ENCODE data around the gene EXOC4.
"Not testable (repeated sequence)": the region's sequence is repeated elsewhere in the genome, so short reads cannot be mapped to it uniquely, and the experiment has no call there.

EXOC4 gene

DNA sequence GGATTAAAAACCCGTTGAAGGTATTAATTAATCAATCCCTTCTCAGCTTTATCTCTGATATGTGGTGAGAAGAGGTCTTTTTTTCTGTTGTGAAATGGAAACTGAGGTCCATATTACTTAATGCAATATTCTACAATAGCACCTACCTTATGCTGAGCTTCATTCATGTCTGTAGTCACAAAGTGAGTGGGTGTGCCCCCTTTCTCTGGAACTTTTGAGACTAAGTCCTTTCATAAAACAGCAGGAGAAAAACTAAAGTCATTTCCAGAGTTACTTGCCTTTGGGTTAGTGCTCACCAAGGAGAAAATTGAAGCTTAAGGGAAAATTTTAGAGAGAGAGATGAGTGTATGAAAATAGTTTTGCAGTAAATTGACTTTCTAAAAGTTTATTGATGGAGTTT, 61.2 kb downstream of the EXOC4 start:
- H3K4me1 Mint-ChIP-seq (ENCODE audit: low read depth), result peaks cover 19% of the 10 kb centered on the region
- H3K27ac Mint-ChIP-seq, result peak overlapping the region; percentile 14
- DNase-seq, result no peak
- H3K36me3 Mint-ChIP-seq (ENCODE audit: low read depth), result peaks cover 49% of the 10 kb centered on the region
- no peak overlapping the region for H3K4me3 Mint-ChIP-seq
- H3K27me3 Mint-ChIP-seq, result no peaks in the 10 kb centered on the region
- H3K9me3 Mint-ChIP-seq, result no peaks in the 10 kb centered on the region

DNA sequence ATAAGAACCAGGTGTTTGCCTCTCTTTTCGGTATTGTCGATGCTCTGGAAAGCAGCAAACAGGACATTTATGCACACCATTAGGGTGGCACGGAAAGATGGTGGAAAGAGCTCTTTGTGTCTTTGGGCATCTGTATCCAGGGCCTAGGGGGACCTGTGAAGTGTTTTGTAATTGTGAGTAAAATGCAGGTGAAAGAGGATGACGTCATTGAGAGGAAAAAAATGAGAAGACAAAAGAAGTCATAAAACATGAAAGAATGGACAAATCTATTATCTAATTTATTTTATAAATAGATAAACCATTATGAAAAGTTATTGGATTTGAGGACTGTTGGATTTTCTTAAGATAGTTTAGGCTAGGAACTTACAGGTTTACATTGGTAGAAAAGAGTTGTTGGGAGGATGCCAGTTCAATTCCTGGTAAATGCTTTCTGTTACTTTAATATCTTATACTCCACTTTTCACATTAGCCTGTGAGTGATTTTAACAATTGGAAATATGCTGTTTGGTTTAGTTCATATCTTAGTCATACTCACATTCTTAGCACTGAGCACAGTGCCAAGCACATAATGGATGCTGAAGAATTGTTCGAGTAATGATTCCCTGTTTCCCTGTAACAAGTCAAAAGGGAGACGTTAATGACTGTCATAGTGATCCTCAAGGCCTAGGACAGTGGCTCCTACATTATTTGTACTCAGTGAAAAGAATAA, 62.6 kb downstream of the EXOC4 start:
- Mint-ChIP-seq H3K9me3 (peaks cover 3% of the 10 kb centered on the region), H3K36me3 (ENCODE audit: low read depth) (peaks cover 54% of the 10 kb centered on the region), H3K27me3 (no peaks in the 10 kb centered on the region), H3K4me3 (no peak overlapping the region), H3K27ac (no peak overlapping the region), H3K4me1 (ENCODE audit: low read depth) (peaks cover 19% of the 10 kb centered on the region)
- no peak for DNase-seq

DNA sequence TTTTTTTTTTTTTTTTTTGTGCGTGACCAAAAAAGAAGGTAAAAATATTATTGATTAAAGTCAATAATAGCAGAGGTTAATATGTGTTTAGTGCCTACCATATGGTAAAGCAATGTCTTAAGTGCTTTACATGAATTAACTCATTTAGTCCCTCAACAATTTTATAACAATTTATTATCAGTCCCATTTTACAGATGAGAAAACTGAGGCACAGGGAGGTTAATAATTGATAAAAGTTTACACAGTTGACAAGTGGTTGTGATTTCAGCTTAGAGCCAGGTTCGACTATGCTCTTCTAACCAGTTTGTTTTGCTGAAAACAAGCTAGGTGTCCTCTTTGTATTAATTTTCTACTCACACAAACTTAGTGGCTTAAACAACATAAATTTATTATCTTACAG, 67.0 kb downstream of the EXOC4 start:
- Mint-ChIP-seq H3K4me3 (no peak overlapping the region), H3K27me3 (no peaks in the 10 kb centered on the region), H3K27ac (no peak overlapping the region), H3K36me3 (ENCODE audit: low read depth) (peaks cover 81% of the 10 kb centered on the region), H3K9me3 (peaks cover 21% of the 10 kb centered on the region), H3K4me1 (ENCODE audit: low read depth) (peaks cover 5% of the 10 kb centered on the region)
- no peak for DNase-seq

DNA sequence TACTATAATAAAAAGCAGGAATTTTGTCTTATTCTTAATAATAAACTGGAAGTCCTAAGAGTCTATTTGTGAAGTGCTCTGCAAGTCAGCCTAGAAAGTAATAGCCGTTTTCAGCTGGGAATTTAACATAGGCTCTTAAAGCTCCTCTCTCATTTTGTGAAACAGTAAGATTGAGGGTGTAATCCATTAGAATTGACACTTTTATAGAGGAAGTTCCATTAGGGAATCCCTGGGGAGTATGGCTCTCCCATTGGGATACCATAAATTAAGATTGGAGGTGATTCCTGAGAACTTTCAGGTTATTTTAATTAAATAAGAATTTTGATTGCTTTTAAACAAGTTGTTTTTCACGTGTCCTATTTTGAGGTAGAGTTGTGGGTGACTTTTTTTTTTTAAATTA, 68.0 kb downstream of the EXOC4 start:
- no peak for DNase-seq
- Mint-ChIP-seq H3K4me3 (no peak overlapping the region), H3K27me3 (no peaks in the 10 kb centered on the region), H3K4me1 (ENCODE audit: low read depth) (peaks cover 1% of the 10 kb centered on the region), H3K9me3 (peaks cover 29% of the 10 kb centered on the region), H3K27ac (no peak overlapping the region), H3K36me3 (ENCODE audit: low read depth) (peaks cover 86% of the 10 kb centered on the region)

DNA sequence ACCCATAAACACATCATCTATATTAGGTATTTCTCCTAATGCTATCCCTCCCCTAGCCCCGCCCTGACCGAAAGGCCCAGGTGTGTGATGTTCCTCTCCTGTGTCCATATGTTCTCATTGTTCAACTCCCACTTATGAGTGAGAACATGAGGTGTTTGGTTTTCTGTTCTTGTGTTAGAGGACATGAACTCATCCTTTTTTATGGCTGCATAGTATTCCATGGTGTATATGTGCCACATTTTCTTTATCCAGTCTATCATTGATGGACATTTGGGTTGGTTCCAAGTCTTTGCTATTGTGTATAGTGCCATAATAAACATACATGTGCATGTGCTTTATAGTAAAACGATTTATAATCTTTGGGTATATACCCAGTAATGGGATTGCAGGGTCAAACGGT, 68.5 kb downstream of the EXOC4 start:
- peaks cover 89% of the 10 kb centered on the region for H3K36me3 Mint-ChIP-seq (ENCODE audit: low read depth)
- peaks cover 29% of the 10 kb centered on the region for H3K9me3 Mint-ChIP-seq
- not testable (repeated sequence) for H3K27ac Mint-ChIP-seq; DNase-seq; H3K27me3 Mint-ChIP-seq; H3K4me3 Mint-ChIP-seq; H3K4me1 Mint-ChIP-seq (ENCODE audit: low read depth)

DNA sequence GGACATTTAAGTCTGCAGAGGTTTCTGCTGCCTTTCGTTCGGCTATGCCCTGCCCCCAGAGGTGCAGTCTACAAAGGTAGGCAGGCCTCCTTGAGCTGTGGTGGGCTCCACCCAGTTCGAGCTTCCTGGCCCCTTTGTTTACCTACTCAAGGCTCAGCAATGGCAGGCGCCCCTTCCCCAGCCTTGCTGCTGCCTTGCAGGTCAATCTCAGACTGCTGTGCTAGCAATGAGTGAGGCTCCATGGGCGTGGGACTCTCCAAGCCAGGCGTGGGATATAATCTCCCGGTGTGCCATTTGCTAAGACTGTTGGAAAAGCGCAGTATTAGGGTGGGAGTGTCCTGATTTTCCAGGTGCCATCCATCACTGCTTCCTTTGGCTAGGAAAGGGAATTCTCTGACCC, 73.9 kb downstream of the EXOC4 start:
- H3K27me3 Mint-ChIP-seq; H3K4me3 Mint-ChIP-seq; H3K27ac Mint-ChIP-seq; DNase-seq; H3K4me1 Mint-ChIP-seq (ENCODE audit: low read depth): not testable (repeated sequence)
- peaks cover 23% of the 10 kb centered on the region for H3K9me3 Mint-ChIP-seq
- peaks cover 96% of the 10 kb centered on the region for H3K36me3 Mint-ChIP-seq (ENCODE audit: low read depth)

DNA sequence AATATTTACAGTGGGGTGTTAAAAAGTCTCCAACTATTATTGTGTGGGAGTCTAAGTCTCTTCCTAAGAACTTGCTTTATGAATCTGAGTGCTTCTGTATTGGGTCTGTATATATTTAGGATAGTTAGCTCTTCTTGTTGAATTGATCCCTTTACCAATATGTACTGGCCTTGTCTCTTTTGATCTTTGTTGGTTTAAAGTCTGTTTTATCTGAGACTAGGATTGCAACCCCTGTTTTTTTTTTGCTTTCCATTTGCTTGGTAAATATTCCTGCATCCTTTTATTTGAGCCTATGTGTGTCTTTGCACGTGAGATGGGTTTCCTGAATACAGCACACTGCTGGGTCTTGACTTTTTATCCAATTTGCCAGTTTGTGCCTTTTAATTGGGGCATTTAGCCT, 75.1 kb downstream of the EXOC4 start:
- H3K27ac Mint-ChIP-seq; H3K4me1 Mint-ChIP-seq (ENCODE audit: low read depth); H3K27me3 Mint-ChIP-seq; DNase-seq; H3K4me3 Mint-ChIP-seq: not testable (repeated sequence)
- Mint-ChIP-seq H3K9me3 (peaks cover 20% of the 10 kb centered on the region), H3K36me3 (ENCODE audit: low read depth) (peaks cover 94% of the 10 kb centered on the region)

DNA sequence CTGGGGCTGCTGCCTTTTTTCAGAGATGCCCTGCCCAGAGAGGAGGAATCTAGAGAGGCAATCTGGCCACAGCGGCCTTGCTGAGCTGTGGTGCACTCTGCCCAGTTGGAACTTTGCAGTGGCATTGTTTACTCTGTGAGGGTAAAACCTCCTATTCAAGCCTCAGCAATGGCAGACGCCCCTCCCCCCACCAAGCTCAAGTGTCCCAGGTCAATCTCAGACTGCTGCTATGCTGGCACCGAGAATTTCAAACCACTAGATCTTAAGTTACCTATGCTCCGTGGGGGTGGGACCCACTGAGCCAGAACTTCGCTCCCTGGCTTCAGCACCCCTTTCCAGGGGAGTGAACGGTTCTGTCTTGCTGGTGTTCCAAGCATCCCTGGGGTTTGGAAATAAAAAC, 77.2 kb downstream of the EXOC4 start:
- Mint-ChIP-seq H3K4me1 (ENCODE audit: low read depth) (peaks cover 5% of the 10 kb centered on the region), H3K27ac (no peak overlapping the region), H3K9me3 (peaks cover 12% of the 10 kb centered on the region), H3K4me3 (no peak overlapping the region), H3K36me3 (ENCODE audit: low read depth) (peaks cover 90% of the 10 kb centered on the region), H3K27me3 (no peaks in the 10 kb centered on the region)
- no peak for DNase-seq

DNA sequence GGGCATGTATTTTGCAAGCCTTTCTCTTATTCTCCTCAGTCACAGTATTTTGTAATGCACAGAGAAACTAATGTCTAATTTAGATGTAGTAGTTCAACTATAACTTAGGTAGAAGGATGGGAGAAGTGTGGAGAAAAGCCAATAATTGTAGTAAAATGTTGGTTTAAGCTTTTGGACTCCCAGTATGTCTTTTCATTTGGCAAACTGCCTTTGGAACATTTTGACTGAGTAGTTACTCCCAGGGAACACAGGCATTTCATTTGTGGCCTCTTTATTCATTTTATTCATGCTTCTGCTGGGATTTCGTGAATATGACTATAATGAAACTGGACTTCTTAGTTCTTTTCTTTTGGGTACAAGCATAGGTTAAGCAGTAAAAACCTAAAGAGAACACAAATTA, 79.0 kb downstream of the EXOC4 start:
- Mint-ChIP-seq H3K36me3 (ENCODE audit: low read depth) (peaks cover 85% of the 10 kb centered on the region), H3K27me3 (no peaks in the 10 kb centered on the region), H3K9me3 (peaks cover 19% of the 10 kb centered on the region), H3K27ac (no peak overlapping the region), H3K4me3 (no peak overlapping the region), H3K4me1 (ENCODE audit: low read depth) (peaks cover 5% of the 10 kb centered on the region)
- no peak for DNase-seq

DNA sequence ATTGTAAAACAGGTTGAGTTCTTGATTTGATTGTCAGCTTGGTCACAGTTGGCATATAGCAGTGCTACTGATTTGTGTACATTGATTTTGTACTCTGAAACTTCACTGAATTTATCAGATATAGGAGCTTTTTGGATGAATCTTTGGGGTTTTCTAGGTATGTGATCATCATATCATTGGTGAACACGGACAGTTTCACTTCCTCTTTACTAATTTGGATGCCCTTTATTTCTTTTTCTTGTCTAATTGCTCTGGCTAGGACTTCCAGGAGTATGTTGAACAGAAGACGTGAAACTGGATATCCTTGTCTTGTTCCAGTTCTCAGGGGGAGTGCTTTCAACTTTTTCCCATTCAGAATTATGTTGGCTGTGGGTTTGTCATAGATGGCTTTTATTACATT, 86.9 kb downstream of the EXOC4 start:
- H3K4me1 Mint-ChIP-seq (ENCODE audit: low read depth), result peaks cover 2% of the 10 kb centered on the region
- H3K4me3 Mint-ChIP-seq, result no peak overlapping the region
- peaks cover 72% of the 10 kb centered on the region for H3K36me3 Mint-ChIP-seq (ENCODE audit: low read depth)
- DNase-seq, result no peak
- H3K27me3 Mint-ChIP-seq, result no peaks in the 10 kb centered on the region
- peaks cover 55% of the 10 kb centered on the region for H3K9me3 Mint-ChIP-seq
- H3K27ac Mint-ChIP-seq, result no peak overlapping the region

DNA sequence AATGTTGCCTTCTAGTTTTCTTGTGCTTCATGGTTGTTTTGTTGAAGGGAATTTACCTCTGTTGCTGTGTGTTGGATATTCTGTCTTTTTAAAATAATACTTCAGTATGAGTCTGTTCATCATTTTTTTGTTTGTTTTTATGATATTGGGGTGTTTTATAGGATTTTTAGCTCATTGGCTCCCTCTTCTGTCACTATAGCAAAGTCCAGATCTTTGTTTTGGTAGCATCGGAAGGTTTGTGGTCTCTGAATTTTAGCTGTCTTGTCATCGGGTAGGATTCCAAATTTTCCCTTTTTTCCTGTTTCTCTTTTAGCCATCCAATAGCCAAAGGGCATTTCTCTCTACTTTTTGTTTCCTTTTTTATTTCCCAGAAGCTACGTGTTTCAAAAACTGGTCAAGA, 91.4 kb downstream of the EXOC4 start:
- peaks cover 42% of the 10 kb centered on the region for H3K9me3 Mint-ChIP-seq
- no peak overlapping the region for H3K27ac Mint-ChIP-seq
- no peaks in the 10 kb centered on the region for H3K27me3 Mint-ChIP-seq
- H3K4me3 Mint-ChIP-seq, result no peak overlapping the region
- DNase-seq, result no peak
- H3K36me3 Mint-ChIP-seq (ENCODE audit: low read depth), result peaks cover 73% of the 10 kb centered on the region
- peaks cover 14% of the 10 kb centered on the region for H3K4me1 Mint-ChIP-seq (ENCODE audit: low read depth)

DNA sequence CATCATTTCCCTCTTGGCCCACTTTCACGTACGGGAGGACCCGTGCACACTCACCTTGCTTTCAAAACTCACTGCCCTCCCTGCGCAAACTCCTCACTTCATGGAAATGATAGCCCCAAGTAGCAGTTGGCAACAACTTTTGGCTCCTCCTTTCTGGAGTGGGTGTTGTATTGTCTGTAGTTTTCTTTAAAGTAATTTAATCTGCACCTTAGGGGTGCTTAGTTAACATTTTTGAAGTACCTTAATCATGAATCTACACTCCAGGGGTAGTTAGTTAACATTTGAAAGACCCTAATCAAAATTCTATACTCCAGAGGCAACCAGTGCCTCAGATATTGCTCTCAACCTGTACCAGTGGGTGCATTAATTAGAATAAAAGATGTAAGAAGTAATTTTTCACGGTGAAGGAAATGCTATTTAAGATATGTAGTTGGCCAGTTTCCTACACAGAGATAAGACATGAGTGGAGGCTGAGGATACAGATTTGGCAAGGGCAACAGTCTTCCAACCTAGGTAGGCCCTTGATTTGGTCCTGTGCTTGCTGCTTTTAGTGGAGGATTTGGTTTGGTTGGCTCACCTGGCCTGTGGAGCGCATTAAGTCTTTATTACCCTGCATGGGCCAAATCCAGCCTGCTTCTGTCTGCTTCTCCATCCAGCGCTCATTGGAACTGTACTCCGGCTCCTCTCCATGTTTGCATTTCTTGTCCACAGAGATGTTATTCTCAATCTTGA, 93.0 kb downstream of the EXOC4 start:
- H3K9me3 Mint-ChIP-seq, result peaks cover 37% of the 10 kb centered on the region
- peaks cover 15% of the 10 kb centered on the region for H3K4me1 Mint-ChIP-seq (ENCODE audit: low read depth)
- H3K36me3 Mint-ChIP-seq (ENCODE audit: low read depth), result peaks cover 72% of the 10 kb centered on the region
- no peak for DNase-seq
- H3K27ac Mint-ChIP-seq, result no peak overlapping the region
- no peak overlapping the region for H3K4me3 Mint-ChIP-seq
- H3K27me3 Mint-ChIP-seq, result no peaks in the 10 kb centered on the region

DNA sequence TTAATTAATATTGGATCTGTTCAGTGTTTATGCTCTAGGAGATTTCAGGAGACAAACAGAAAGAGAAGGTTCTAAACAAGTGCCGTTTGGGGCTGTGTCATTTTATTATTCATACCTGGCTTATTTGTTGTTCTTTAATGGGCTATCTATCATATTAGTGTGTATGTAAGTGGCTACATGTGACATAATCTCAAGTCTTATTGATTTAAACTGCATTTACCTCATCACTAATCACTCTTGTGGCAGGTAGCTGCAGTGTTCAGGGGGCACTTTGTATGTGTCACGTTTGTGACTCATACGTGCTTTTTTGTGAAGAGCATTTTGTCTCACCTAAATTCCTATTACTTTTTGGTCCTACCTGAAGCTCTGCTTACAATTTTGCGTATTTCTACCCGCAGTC, 95.4 kb downstream of the EXOC4 start:
- H3K9me3 Mint-ChIP-seq, result peaks cover 35% of the 10 kb centered on the region
- no peak overlapping the region for H3K4me3 Mint-ChIP-seq
- no peaks in the 10 kb centered on the region for H3K27me3 Mint-ChIP-seq
- DNase-seq, result no peak
- peaks cover 15% of the 10 kb centered on the region for H3K4me1 Mint-ChIP-seq (ENCODE audit: low read depth)
- H3K27ac Mint-ChIP-seq, result no peak overlapping the region
- peaks cover 67% of the 10 kb centered on the region for H3K36me3 Mint-ChIP-seq (ENCODE audit: low read depth)

DNA sequence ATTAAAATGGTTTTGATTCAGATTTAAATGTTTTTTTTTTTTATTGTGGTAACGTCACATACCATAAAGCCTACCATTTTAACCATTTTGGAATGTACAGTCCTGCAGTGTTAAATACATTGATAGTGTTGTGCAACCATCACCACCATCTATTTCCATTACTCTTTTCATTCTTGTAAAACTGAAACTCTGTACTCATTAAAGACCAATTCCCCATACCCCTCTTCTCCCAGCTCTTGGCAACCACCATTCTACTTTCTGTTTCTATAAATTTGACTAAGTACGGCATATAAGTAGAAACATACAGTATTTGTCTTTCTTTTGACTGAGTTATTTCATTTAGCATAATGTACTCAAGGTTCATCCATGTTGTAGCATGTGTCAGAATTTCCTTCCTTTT, 96.2 kb downstream of the EXOC4 start:
- peaks cover 41% of the 10 kb centered on the region for H3K9me3 Mint-ChIP-seq
- H3K4me1 Mint-ChIP-seq (ENCODE audit: low read depth), result peaks cover 15% of the 10 kb centered on the region
- H3K27ac Mint-ChIP-seq, result no peak overlapping the region
- no peaks in the 10 kb centered on the region for H3K27me3 Mint-ChIP-seq
- H3K36me3 Mint-ChIP-seq (ENCODE audit: low read depth), result peaks cover 67% of the 10 kb centered on the region
- no peak for DNase-seq
- H3K4me3 Mint-ChIP-seq, result no peak overlapping the region

DNA sequence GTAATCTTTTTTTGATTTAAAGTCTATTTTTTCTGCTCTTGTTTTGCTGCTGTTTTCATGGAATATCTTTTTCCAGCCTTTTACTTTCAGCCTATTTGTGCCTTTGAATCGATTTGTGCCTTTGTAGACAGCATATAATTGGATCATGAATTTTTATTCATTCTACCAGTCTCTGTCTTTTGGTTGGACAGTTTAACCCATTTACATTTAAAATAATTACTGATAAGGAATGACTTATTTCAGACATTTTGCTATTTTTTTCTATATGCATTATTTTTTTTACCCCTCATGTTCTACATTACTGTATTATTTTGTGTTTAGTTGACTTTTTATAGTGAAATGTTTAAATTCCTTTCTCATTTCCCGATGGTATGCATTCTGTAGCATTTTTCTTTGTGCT, 99.6 kb downstream of the EXOC4 start:
- H3K4me1 Mint-ChIP-seq (ENCODE audit: low read depth), result peaks cover 15% of the 10 kb centered on the region

More for the DNA sequence above, 99.6 kb downstream of the EXOC4 start:
- no peak overlapping the region for H3K4me3 Mint-ChIP-seq
- H3K27me3 Mint-ChIP-seq, result no peaks in the 10 kb centered on the region
- peaks cover 44% of the 10 kb centered on the region for H3K9me3 Mint-ChIP-seq
- H3K27ac Mint-ChIP-seq, result no peak overlapping the region
- no peak for DNase-seq
- peaks cover 72% of the 10 kb centered on the region for H3K36me3 Mint-ChIP-seq (ENCODE audit: low read depth)

All from activated T-cell treated with anti-CD3 and anti-CD28 coated beads, Interleukin-2, amount 50 U/mL, for 24 hours (primary cell).